Transverse colon (tissue), 4 donors: ENCODE data around the gene PRKCB. TPM values are rescaled to one million over a fixed set of nuclear protein-coding genes. Genes with fewer than 3 reads are reported as not detected.

ENCODE experiments used
- DNase-seq: peaks from one replicate; pipeline ENCODE4 v3.0.0-alpha.2; 2019
- H3K27ac ChIP-seq, 4 donors: fragments of 200-600 bp; sonication (generic); 2 replicates each; pipeline ENCODE4 v1.5.1; 2016 to 2018; ENCODE audit warnings: inconsistent platforms in 4 of 4
- H3K27me3 ChIP-seq: fragments of 200-600 bp; sonication (generic); 2 replicates; pipeline ENCODE4 v1.5.1; 2017; ENCODE audit warnings: inconsistent platforms
- H3K36me3 ChIP-seq, 4 donors: fragments of 200-600 bp; sonication (generic); 2 replicates each; pipeline ENCODE4 v1.5.1; 2017 to 2019; ENCODE audit warnings: inconsistent platforms in 4 of 4
- H3K4me1 ChIP-seq, 4 donors: fragments of 200-600 bp; sonication (generic); 2 replicates each; pipeline ENCODE4 v1.5.1; 2017 to 2020; ENCODE audit warnings: inconsistent platforms in 4 of 4
- H3K4me3 ChIP-seq, 4 donors: fragments of 200-600 bp; sonication (generic); 1 replicate in 1 of 4; 2 replicates in 3 of 4; pipeline versions ENCODE4 v1.5.1 to v1.6.1; 2017 to 2019; ENCODE audit warnings: inconsistent platforms in 4 of 4
- H3K9me3 ChIP-seq, 2 donors: fragments of 200-600 bp; sonication (generic); 2 replicates each; pipeline ENCODE4 v1.5.1; 2017 to 2019; ENCODE audit warnings: inconsistent platforms in 2 of 2
- CTCF ChIP-seq, 5 experiments: fragments of 200-600 bp in 3 of 5; fragments of 450-650 bp in 2 of 5; sonication (generic) in 3 of 5; IDR thresholded peaks; 1 replicate in 2 of 5; 2 replicates in 3 of 5; pipeline ENCODE4 v1.5.1; 2016 to 2017; ENCODE audit warnings: antibody characterized with exemption in 5 of 5, inconsistent platforms in 3 of 5, mild to moderate bottlenecking in 2 of 5, moderate library complexity in 1 of 5
- EP300 ChIP-seq: sonication (generic); formaldehyde crosslinking; IDR thresholded peaks from one replicate; pipeline ENCODE4 v1.6.1; 2017; ENCODE audit warnings: antibody characterized with exemption, low read depth
- POLR2A ChIP-seq: fragments of 450-650 bp; IDR thresholded peaks from one replicate; pipeline ENCODE4 v1.6.1; 2016; ENCODE audit warnings: antibody characterized with exemption, mild to moderate bottlenecking, moderate library complexity
- POLR2AphosphoS5 ChIP-seq, 3 donors: sonication (generic); formaldehyde crosslinking; IDR thresholded peaks; one replicate each; pipeline ENCODE4 v1.6.1; 2016; ENCODE audit warnings: antibody characterized with exemption in 3 of 3
- WGBS, 2 donors: methylation state at CpG; one replicate each; pipeline ENCODE4 v1.1.5; 2018; ENCODE audit warnings: low coverage in 1 of 2; 5-methylcytosine and 5-hydroxymethylcytosine counted together
- in situ Hi-C, 4 donors: fragments of 200-750 bp; cut with MboI; loops; one replicate each; pipeline versions ENCODE4 v1.15.0 to v1.15.1; 2017; ENCODE audit warnings: low sequenced_read_pairs in 3 of 4, low pct_ligation_motif_present in 1 of 4, low pct_unique_long_range_greater_than_20kb in 1 of 4
- intact Hi-C: fragments of 100-400 bp; cut with DNase I; formaldehyde crosslinking; loops from one replicate; pipeline ENCODE4 v1.15.1; 2023; ENCODE audit warnings: low total_unique reads
- total RNA-seq, 4 donors: library from RNA; depleted of rRNA; stranded (reverse); fragments of >200 nt; gene quantifications; one replicate each; pipeline ENCODE4 v1.1.0, GENCODE V29; 2016

The PRKCB gene
- total RNA-seq, 4 donors from 2014 or later, result 9.0 to 28.3 (median 15.2) TPM

GRCh38 chr16:24009098-24009497, 173.3 kb downstream of the PRKCB start:
- Histone ChIP-seq H3K4me3 (no peak overlapping the region), H3K4me1 (peaks cover 0 to 17% (median 10%) of the 10 kb centered on the region in 4 donors), H3K27me3 (no peaks in the 10 kb centered on the region), H3K9me3 (no peaks in the 10 kb centered on the region), H3K36me3 (no peaks in the 10 kb centered on the region), H3K27ac (no peak overlapping the region)
- in situ Hi-C loops (no loop called here), intact Hi-C loops (no loop called here)
- DNase-seq, result no peak
- WGBS, 2 donors, result 66 to 68% methylated on average over 3 to 4 of the region's 4 CpGs
- no peak for TF ChIP-seq EP300
- TF ChIP-seq CTCF (IDR thresholded peaks at IDR 0.05), result no peak

GRCh38 chr16:24009955-24010354, 174.2 kb downstream of the PRKCB start:
- TF ChIP-seq POLR2AphosphoS5 (IDR thresholded peaks at IDR 0.05) (no peak), CTCF (IDR thresholded peaks at IDR 0.05) (no peak), EP300 (no peak), POLR2A (no peak)
- intact Hi-C loops, result loop anchor here (2.0 kb wide), 1 partner anchor 207 kb away; no protein-coding TSS in a partner anchor

GRCh38 chr16:24010440-24011089, 174.8 kb downstream of the PRKCB start:
- Histone ChIP-seq H3K4me3 (no peak overlapping the region), H3K36me3 (no peaks in the 10 kb centered on the region), H3K27me3 (no peaks in the 10 kb centered on the region), H3K27ac (peak overlapping the region in 1 of 4 donors; percentile 11), H3K9me3 (no peaks in the 10 kb centered on the region), H3K4me1 (peaks cover 0 to 28% (median 15%) of the 10 kb centered on the region in 4 donors)
- peak; percentile 70 to 86 (median 82) for TF ChIP-seq CTCF (IDR thresholded peaks at IDR 0.05)
- no peak for TF ChIP-seq EP300
- DNase-seq, result peak; percentile 85
- 0 to 44% methylated on average over 1 to 8 of the region's 8 CpGs for WGBS, 2 donors
- in situ Hi-C loops, result loop anchor here (5.0 to 10.0 kb wide), 4 partner anchors 203 to 216 kb away; no protein-coding TSS in a partner anchor
- intact Hi-C loops, result loop anchor here (2.0 kb wide), 1 partner anchor 208 kb away; no protein-coding TSS in a partner anchor

More at GRCh38 chr16:24009955-24010354, 174.2 kb downstream of the PRKCB start:
- DNase-seq, result no peak
- Histone ChIP-seq H3K4me3 (no peak overlapping the region), H3K9me3 (no peaks in the 10 kb centered on the region), H3K27ac (no peak overlapping the region), H3K36me3 (no peaks in the 10 kb centered on the region), H3K4me1 (peaks cover 0 to 25% (median 15%) of the 10 kb centered on the region in 4 donors), H3K27me3 (no peaks in the 10 kb centered on the region)
- in situ Hi-C loops, result loop anchor here (5.0 to 10.0 kb wide), 4 partner anchors 203 to 215 kb away; no protein-coding TSS in a partner anchor
- WGBS, 2 donors, result 70 to 75% methylated on average over 2 to 3 of the region's 3 CpGs

- no peaks in the 10 kb centered on the region for H3K36me3 ChIP-seq
- intact Hi-C loops, result loop anchor here (2.0 kb wide), 1 partner anchor 208 kb away; no protein-coding TSS in a partner anchor
- H3K4me1 ChIP-seq, result peaks cover 0 to 28% (median 15%) of the 10 kb centered on the region in 4 donors
- in situ Hi-C loops, result loop anchor here (5.0 to 10.0 kb wide), 4 partner anchors 204 to 216 kb away; no protein-coding TSS in a partner anchor
- DNase-seq, result peak; percentile 17
- H3K9me3 ChIP-seq, result no peaks in the 10 kb centered on the region
- H3K27me3 ChIP-seq, result no peaks in the 10 kb centered on the region
- no peak overlapping the region for H3K4me3 ChIP-seq
- peak overlapping the region in 1 of 4 donors; percentile 11 for H3K27ac ChIP-seq
- TF ChIP-seq POLR2A (no peak), POLR2AphosphoS5 (IDR thresholded peaks at IDR 0.05) (no peak), EP300 (no peak), CTCF (IDR thresholded peaks at IDR 0.05) (no peak)
These were observed 175.5 kb downstream of the PRKCB start for GRCh38 chr16:24011237-24011636.
